Right ventricle myocardium superior (tissue), 1 donor: ENCODE data around the gene RP9. TPM values are rescaled to one million over a fixed set of nuclear protein-coding genes. Genes with fewer than 3 reads are reported as not detected.

Experiments used
- ATAC-seq: fragments of 200-7000 bp; cut with Tn5 transposase; one replicate; pipeline ENCODE4 v1.9.1; 2020; ENCODE audit warnings: mild to moderate bottlenecking; ENCODE audit not compliant: poor library complexity
- DNase-seq: peaks from one replicate; pipeline ENCODE4 v3.0.0-alpha.2; 2020
- intact Hi-C: fragments of 100-400 bp; cut with DNase I; formaldehyde crosslinking; loops from one replicate; pipeline ENCODE4 v1.11.2; 2022
- long read RNA-seq: library from polyadenylated mRNA; unstranded; transcript quantifications from one replicate; pipeline ENCODE4 v2.0.0, GENCODE V29; 2021
- total RNA-seq: library from RNA; stranded (reverse); fragmentation: NEBNext Ultra II Directional; extraction: Animal tissue kit (Norgen Biotek cat#: 25700); gene quantifications from one replicate; pipeline ENCODE4 v1.2.1, GENCODE V29; 2021
- donor health status: DM: no; HTN: yes; CAD: no; lungs with severe emphysema.

Gene RP9
- 20.1 TPM for total RNA-seq
- long read RNA-seq, transcript RP9-201 (6 exons, 1,121 nt): major isoform, 50 of 50 reads
- long read RNA-seq, partial matches to known transcripts: 0 of 50 reads
- long read RNA-seq, other reads (novel, unspliced or antisense): 0 of 50 reads

GRCh38 chr7:33109005-33109757, at the start of gene RP9:
Gene RP9, minus strand, starts transcription at chr7:33109404. Its CDS starts 32 bp downstream, at chr7:33109372.
- intact Hi-C loops: loop anchor here (10.0 kb wide), 1 partner anchor 304 kb away; no protein-coding TSS in a partner anchor
- peak; percentile 81 for DNase-seq
- ATAC-seq: peak; percentile 93

- DNase-seq (no peak), ATAC-seq (no peak)
- intact Hi-C loops: no loop called here
Measured at GRCh38 chr7:33157781-33158180, 48.6 kb upstream of the RP9 start.

- peak; percentile 56 for ATAC-seq
- intact Hi-C loops: no loop called here
- DNase-seq: no peak
Measured at GRCh38 chr7:33157311-33157710, 48.1 kb upstream of the RP9 start.

- intact Hi-C loops: no loop called here
- DNase-seq: no peak
- no peak for ATAC-seq
Measured at GRCh38 chr7:33156441-33156840, 47.2 kb upstream of the RP9 start.

GRCh38 chr7:33155811-33156210, 46.6 kb upstream of the RP9 start:
- intact Hi-C loops: no loop called here
- ATAC-seq (no peak), DNase-seq (no peak)

- DNase-seq (no peak), ATAC-seq (no peak)
- intact Hi-C loops: no loop called here
Measured at GRCh38 chr7:33152087-33152486, 42.9 kb upstream of the RP9 start.

GRCh38 chr7:33145156-33145555, 36.0 kb upstream of the RP9 start:
- DNase-seq: no peak
- intact Hi-C loops: no loop called here

GRCh38 chr7:33143996-33144718, 35.0 kb upstream of the RP9 start:
- DNase-seq: no peak
- intact Hi-C loops: no loop called here
- ATAC-seq: no peak

More at GRCh38 chr7:33145156-33145555, 36.0 kb upstream of the RP9 start:
- ATAC-seq: no peak

GRCh38 chr7:33142585-33142984, 33.4 kb upstream of the RP9 start:
- DNase-seq: no peak
- intact Hi-C loops: no loop called here
- no peak for ATAC-seq

- ATAC-seq: no peak
- intact Hi-C loops: no loop called here
- no peak for DNase-seq
Measured at GRCh38 chr7:33137103-33137502, 27.9 kb upstream of the RP9 start.

GRCh38 chr7:33130184-33130583, 21.0 kb upstream of the RP9 start:
- no peak for DNase-seq
- intact Hi-C loops: no loop called here
- ATAC-seq: no peak

GRCh38 chr7:33129806-33130153, 20.6 kb upstream of the RP9 start:
- intact Hi-C loops: no loop called here
- ATAC-seq (peak; percentile 10), DNase-seq (no peak)

GRCh38 chr7:33128990-33129805, 20.0 kb upstream of the RP9 start, which contains the start of gene BBS9:
Gene BBS9, plus strand, starts transcription at chr7:33129564. Its CDS starts 16,689 bp downstream, at chr7:33146253.
- peak; percentile 100 for ATAC-seq
- DNase-seq: peak; percentile 96
- intact Hi-C loops: no loop called here

- no peak for DNase-seq
- ATAC-seq: no peak
- intact Hi-C loops: no loop called here
Measured at GRCh38 chr7:33128631-33128989, 19.4 kb upstream of the RP9 start.

- intact Hi-C loops: no loop called here
- ATAC-seq (no peak), DNase-seq (no peak)
Measured at GRCh38 chr7:33127085-33127484, 17.9 kb upstream of the RP9 start.

- intact Hi-C loops: no loop called here
- DNase-seq (no peak), ATAC-seq (no peak)
Measured at GRCh38 chr7:33118383-33118782, 9.2 kb upstream of the RP9 start.

- intact Hi-C loops: no loop called here
- DNase-seq (no peak), ATAC-seq (no peak)
Measured at GRCh38 chr7:33114976-33115375, 5.8 kb upstream of the RP9 start.

GRCh38 chr7:33111614-33112013, 2.4 kb upstream of the RP9 start:
- ATAC-seq (no peak), DNase-seq (no peak)
- intact Hi-C loops: no loop called here

GRCh38 chr7:33109758-33110238, 594 bp upstream of the RP9 start:
- intact Hi-C loops: loop anchor here (10.0 kb wide), 1 partner anchor 305 kb away; no protein-coding TSS in a partner anchor
- ATAC-seq (no peak), DNase-seq (no peak)
